HCT116 (cell line): ENCODE data around the gene TH. TPM values are rescaled to one million over a fixed set of nuclear protein-coding genes. Genes with fewer than 3 reads are reported as not detected.
A peak's percentile ranks its signal among the peaks of the same experiment; 100 is the strongest.

Experiments
- ATAC-seq: fragments of 200-7000 bp; cut with Tn5 transposase; 2 replicates; pipeline ENCODE4 v1.9.1; 2020; ENCODE audit warnings: mild to moderate bottlenecking, moderate library complexity
- BruUV-seq: library from RNA; stranded (reverse); fragments of 400-500 nt; replicated peaks from 2 replicates; lab custom pipeline; 2021; lab: Mats Ljungman, UMichigan
- CTCF ChIA-PET: fragments of 300-600 bp; sonication (Branson Sonifier 250); formaldehyde crosslinking; loops from one replicate; lab custom pipeline; 2021; ENCODE audit warnings: antibody characterized with exemption; lab: Charles Lee
- POLR2A ChIA-PET: fragments of 300-600, 350-600 bp; sonication (Branson Sonifier 250); formaldehyde crosslinking; loops from one replicate; lab custom pipeline; 2021; ENCODE audit warnings: antibody characterized with exemption; lab: Charles Lee
- RAD21 ChIA-PET, 2 experiments: fragments of 300-600 bp; sonication (Branson Sonifier 250); formaldehyde crosslinking; loops; one replicate each; lab custom pipeline; 2023; ENCODE audit warnings: low total read pairs in 2 of 2; ENCODE audit not compliant: uncharacterized antibody in 2 of 2, unreplicated experiment in 2 of 2, low non-redundant PET in 1 of 2; lab: Charles Lee
- DNase-seq: peaks from one replicate; pipeline ENCODE4 v3.0.0-alpha.2; 2010; ENCODE audit warnings: low read depth, low spot score
- H2AFZ ChIP-seq: fragments of 200-600 bp; shearing (Covaris generic), sonication (generic); 2 replicates; pipeline ENCODE4 v1.6.1; 2017; ENCODE audit warnings: low read depth, mixed run types, mixed read lengths, antibody characterized with exemption, low read length; ENCODE audit not compliant: poor library complexity, severe bottlenecking
- H3K27ac ChIP-seq: 2 replicates; pipeline ENCODE4 v1.5.1; 2012; ENCODE audit warnings: low read depth, low read length
- H3K27me3 ChIP-seq: fragments of 200-600 bp; sonication (generic); 2 replicates; pipeline ENCODE4 v1.6.1; 2016; ENCODE audit warnings: mixed run types, low read length, mixed read lengths; ENCODE audit not compliant: insufficient read depth
- H3K36me3 ChIP-seq, 2 experiments: fragments of 200-500 bp in 1 of 2; fragments of 200-600 bp in 1 of 2; sonication (Bioruptor generic) in 1 of 2; sonication (generic) in 1 of 2; 2 replicates each; pipeline versions ENCODE4 v1.5.1 to v1.6.1; 2014 to 2016; ENCODE audit warnings: low read length in 2 of 2, inconsistent platforms in 1 of 2, mixed read lengths in 1 of 2, mixed run types in 1 of 2; ENCODE audit not compliant: insufficient read depth in 2 of 2, control insufficient read depth in 1 of 2
- H3K4me1 ChIP-seq, 2 experiments: fragments of 200-600 bp in 1 of 2; sonication (generic) in 1 of 2; 2 replicates each; pipeline versions ENCODE4 v1.5.1 to v1.6.1; 2012 to 2017; ENCODE audit warnings: low read length in 2 of 2, inconsistent platforms in 1 of 2, mild to moderate bottlenecking in 1 of 2, mixed read lengths in 1 of 2, mixed run types in 1 of 2, moderate library complexity in 1 of 2; ENCODE audit not compliant: insufficient read depth in 2 of 2, control insufficient read depth in 1 of 2
- H3K4me2 ChIP-seq: fragments of 200-600 bp; sonication (generic); 2 replicates; pipeline ENCODE4 v1.6.1; 2017; ENCODE audit warnings: mixed run types, low read length, mixed read lengths
- H3K4me3 ChIP-seq, 2 experiments: fragments of 200-600 bp in 1 of 2; sonication (generic) in 1 of 2; replicated peaks in 1 of 2; 2 replicates each; pipeline ENCODE4 v1.5.1; 2011 to 2016; ENCODE audit warnings: low read length in 2 of 2, control low read depth in 1 of 2, low read depth in 1 of 2, mild to moderate bottlenecking in 1 of 2, mixed read lengths in 1 of 2, mixed run types in 1 of 2
- H3K79me2 ChIP-seq: fragments of 200-600 bp; sonication (generic); 2 replicates; pipeline ENCODE4 v1.6.1; 2017; ENCODE audit warnings: mild to moderate bottlenecking, mixed run types, low read length, moderate library complexity, mixed read lengths; ENCODE audit not compliant: insufficient read depth
- H3K9ac ChIP-seq: fragments of 200-600 bp; sonication (generic); 2 replicates; pipeline ENCODE4 v1.6.1; 2016; ENCODE audit warnings: low read length, mixed read lengths
- H3K9me2 ChIP-seq: fragments of 200-600 bp; sonication (generic), shearing (Covaris generic); 2 replicates; pipeline ENCODE4 v1.6.1; 2017; ENCODE audit warnings: mixed run types, mild to moderate bottlenecking, moderate library complexity; ENCODE audit not compliant: insufficient read depth
- H3K9me3 ChIP-seq, 2 experiments: fragments of 200-500 bp in 1 of 2; fragments of 200-600 bp in 1 of 2; sonication (Bioruptor generic) in 1 of 2; sonication (generic) in 1 of 2; 2 replicates each; pipeline ENCODE4 v1.6.1; 2014 to 2017; ENCODE audit warnings: low read length in 2 of 2, mixed read lengths in 2 of 2, inconsistent platforms in 1 of 2, low read depth in 1 of 2, mild to moderate bottlenecking in 1 of 2, mixed run types in 1 of 2, moderate library complexity in 1 of 2; ENCODE audit not compliant: control insufficient read depth in 1 of 2, insufficient read depth in 1 of 2
- H4K20me1 ChIP-seq: fragments of 200-600 bp; sonication (generic), shearing (Covaris generic); 2 replicates; pipeline ENCODE4 v1.6.1; 2017; ENCODE audit warnings: mixed run types, mild to moderate bottlenecking, moderate library complexity; ENCODE audit not compliant: insufficient read depth
- CTCF ChIP-seq, 3 experiments: fragments of 200-600 bp in 1 of 3; sonication (generic) in 1 of 3; IDR thresholded peaks in 2 of 3; conservative IDR thresholded peaks in 1 of 3; 2 replicates each; pipeline ENCODE4 v1.5.1; 2012 to 2017; ENCODE audit warnings: low read depth in 2 of 3, low read length in 2 of 3, antibody characterized with exemption in 1 of 3, borderline replicate concordance in 1 of 3, control low read depth in 1 of 3, mild to moderate bottlenecking in 1 of 3, mixed read lengths in 1 of 3, mixed run types in 1 of 3, moderate library complexity in 1 of 3; ENCODE audit not compliant: insufficient read depth in 1 of 3
- JUND ChIP-seq: IDR thresholded peaks from 2 replicates; pipeline ENCODE4 v1.6.1; 2012
- RAD21 ChIP-seq: IDR thresholded peaks from 2 replicates; pipeline ENCODE4 v1.6.1; 2012; ENCODE audit warnings: low read depth, mild to moderate bottlenecking
- TCF7L2 ChIP-seq: IDR thresholded peaks from 2 replicates; pipeline ENCODE4 v1.7.0; 2011; ENCODE audit warnings: borderline replicate concordance, inconsistent platforms; ENCODE audit not compliant: insufficient read depth, insufficient read length; ENCODE audit errors: extremely low read depth
- intact Hi-C: fragments of 100-400 bp; cut with micrococcal nuclease; formaldehyde crosslinking; loops from 2 replicates; pipeline ENCODE4 v1.10.0; 2022
- total RNA-seq: library from RNA; stranded (reverse); gene quantifications from one replicate; pipeline ENCODE4 v1.2.1, GENCODE V29; 2021; ENCODE audit not compliant: unreplicated experiment

Gene TH
- total RNA-seq, 1 experiment from 2014 or later, result not detected

- DNase-seq (peak; percentile 75), ATAC-seq (peak; percentile 66)
- no peaks in the 10 kb centered on the region for H4K20me1 ChIP-seq
- no peaks in the 10 kb centered on the region; the same call in 1 of the 2 replicates for H3K27me3 ChIP-seq
- H3K4me1 ChIP-seq, result peaks cover 0 to 4% of the 10 kb centered on the region in 2 experiments; a peak in 1 of 4 replicates
- H3K27ac ChIP-seq, result no peak overlapping the region; the same call in 1 of the 2 replicates
- BruUV-seq, result no TSS peak
- POLR2A ChIA-PET, result interaction anchor here (0.5 to 2.9 kb wide), 8 partner anchors 111 to 269 kb away, joined by 3 to 14 read pairs (median 4); no protein-coding TSS in a partner anchor
- intact Hi-C loops, result loop anchor here (1.0 to 5.0 kb wide), 4 partner anchors 314 to 499 kb away; no protein-coding TSS in a partner anchor
- TF ChIP-seq JUND (no peak), CTCF (IDR thresholded peaks at IDR 0.05 in 2 of 3, conservative IDR thresholded peaks at IDR 0.05 in 1 of 3; ENCODE audit: borderline replicate concordance in 1 of 3, insufficient read depth in 1 of 3, low read depth in 2 of 3, low read length in 2 of 3) (peak; percentile 73 to 86 (median 81)), TCF7L2 (peak; percentile 48), RAD21 (peak; percentile 87)
- H3K9ac ChIP-seq, result no peak overlapping the region
- H3K9me2 ChIP-seq, result no peaks in the 10 kb centered on the region
- H3K4me3 ChIP-seq, result peak overlapping the region; percentile 12 to 20; a peak in 3 of 4 replicates
- CTCF ChIA-PET, result interaction anchor here (0.6 to 11.5 kb wide), 44 partner anchors 10 to 605 kb away, joined by 3 to 351 read pairs (median 6); partner anchors contain the start of genes KRTAP5-6, MRPL23, SYT8 and TNNI2
- no peaks in the 10 kb centered on the region for H3K36me3 ChIP-seq
- RAD21 ChIA-PET, result interaction anchor here (0.6 to 4.5 kb wide), 19 partner anchors 9 to 511 kb away, joined by 3 to 55 read pairs (median 4); partner anchors contain the start of gene SYT8 (in 1 of the 2)
- no peaks in the 10 kb centered on the region for H3K79me2 ChIP-seq
- H2AFZ ChIP-seq, result peak overlapping the region; percentile 79
- no peaks in the 10 kb centered on the region for H3K9me3 ChIP-seq
- peak overlapping the region; percentile 55 for H3K4me2 ChIP-seq
These were observed 19.9 kb downstream of the TH start for GRCh38 chr11:2151500-2152257.
